UCSD-AML1 (cell line): ENCODE results near the gene NRGN.
"Not testable (repeated sequence)": the region's sequence is repeated elsewhere in the genome, so short reads cannot be mapped to it uniquely, and the experiment has no call there.

ENCODE experiments used
- DNase-seq: peaks from one replicate; lab custom pipeline; 2025; ENCODE audit not compliant: unreplicated experiment; lab: John Stamatoyannopoulos, UW

Gene NRGN

GRCh38 chr11:124756033-124756752 is 16.5 kb downstream of the NRGN start:
- DNase-seq = no peak

GRCh38 chr11:124756753-124757227 is 17.0 kb downstream of the NRGN start:
- DNase-seq = no peak

- DNase-seq = no peak
Measured at GRCh38 chr11:124757320-124757719, 17.6 kb downstream of the NRGN start.

GRCh38 chr11:124758355-124759265 is 18.9 kb downstream of the NRGN start:
- peak; percentile 86 for DNase-seq

GRCh38 chr11:124759266-124760204 is 19.8 kb downstream of the NRGN start:
- DNase-seq = peak; percentile 98

- no peak for DNase-seq
Measured at GRCh38 chr11:124760205-124760652, 20.5 kb downstream of the NRGN start.

- no peak for DNase-seq
Measured at GRCh38 chr11:124760806-124761205, 21.1 kb downstream of the NRGN start.

- peak; percentile 61 for DNase-seq
Measured at GRCh38 chr11:124761301-124762104, 21.8 kb downstream of the NRGN start.

GRCh38 chr11:124762105-124762623 is 22.4 kb downstream of the NRGN start, which contains the start of gene ESAM:
Gene ESAM, minus strand, starts transcription at chr11:124762290. Its CDS starts 136 bp downstream, at chr11:124762154.
- peak; percentile 81 for DNase-seq

GRCh38 chr11:124762624-124763155 is 22.9 kb downstream of the NRGN start:
- peak; percentile 67 for DNase-seq

GRCh38 chr11:124763156-124763947 is 23.6 kb downstream of the NRGN start:
- DNase-seq = peak; percentile 79

- no peak for DNase-seq
Measured at GRCh38 chr11:124766156-124766555, 26.4 kb downstream of the NRGN start.

- DNase-seq = no peak
Measured at GRCh38 chr11:124768914-124769313, 29.2 kb downstream of the NRGN start.

GRCh38 chr11:124769806-124770774 is 30.3 kb downstream of the NRGN start:
- DNase-seq = no peak

- not testable (repeated sequence) for DNase-seq
Measured at GRCh38 chr11:124770959-124771358, 31.2 kb downstream of the NRGN start.

GRCh38 chr11:124776865-124777645 is 37.3 kb downstream of the NRGN start:
- no peak for DNase-seq

GRCh38 chr11:124778281-124778680 is 38.5 kb downstream of the NRGN start:
- no peak for DNase-seq
